K562 (cell line): Measurements from ENCODE around the gene C10orf105. TPM values are rescaled to one million over a fixed set of nuclear protein-coding genes. Genes with fewer than 3 reads are reported as not detected.
A peak's percentile ranks its signal among the peaks of the same experiment; 100 is the strongest.

Experiments
- BCOR ChIP-seq: fragments of 450-650 bp; IDR thresholded peaks from 2 replicates; pipeline ENCODE4 v1.6.1; 2016
- DMBX1 ChIP-seq: fragments of 250-450 bp; sonication (Bioruptor Pico); IDR thresholded peaks from 2 replicates; pipeline ENCODE4 v1.8.0; 2022; ENCODE audit warnings: inconsistent platforms, mild to moderate bottlenecking, moderate library complexity, borderline replicate concordance
- EHMT2 ChIP-seq: fragments of 450-650 bp; IDR thresholded peaks from 2 replicates; pipeline ENCODE4 v1.6.1; 2018; ENCODE audit warnings: antibody characterized with exemption
- FOXA3 ChIP-seq, 2 experiments: fragments of 450-650 bp in 1 of 2; sonication (generic) in 1 of 2; formaldehyde crosslinking; IDR thresholded peaks in 1 of 2; conservative IDR thresholded peaks in 1 of 2; 2 replicates each; pipeline versions ENCODE4 v1.4.0 to v1.8.0; 2020 to 2022; ENCODE audit warnings: mild to moderate bottlenecking in 2 of 2, missing genetic modification reagents in 1 of 2
- HDAC1 ChIP-seq, 2 experiments: fragments of 450-650 bp; IDR thresholded peaks; 2 replicates each; pipeline ENCODE4 v1.6.1; 2016 to 2017; ENCODE audit warnings: inconsistent platforms in 1 of 2, mild to moderate bottlenecking in 1 of 2, moderate library complexity in 1 of 2
- MEIS2 ChIP-seq: fragments of 450-650 bp; IDR thresholded peaks from 2 replicates; pipeline ENCODE4 v1.6.1; 2014; ENCODE audit warnings: mild to moderate bottlenecking; ENCODE audit not compliant: partially characterized antibody
- NCOA6 ChIP-seq: fragments of 450-650 bp; IDR thresholded peaks from 2 replicates; pipeline ENCODE4 v1.6.1; 2017; ENCODE audit warnings: mild to moderate bottlenecking
- NCOR1 ChIP-seq: fragments of 450-650 bp; IDR thresholded peaks from 2 replicates; pipeline ENCODE4 v1.6.1; 2016; ENCODE audit warnings: mild to moderate bottlenecking, moderate library complexity
- NR0B1 ChIP-seq: fragments of 450-650 bp; IDR thresholded peaks from one replicate; pipeline ENCODE4 v1.6.1; 2018; ENCODE audit warnings: mild to moderate bottlenecking, moderate library complexity; ENCODE audit not compliant: partially characterized antibody
- TRIM25 ChIP-seq: fragments of 450-650 bp; IDR thresholded peaks from 2 replicates; pipeline ENCODE4 v1.7.0; 2016; ENCODE audit warnings: borderline replicate concordance
- USF1 ChIP-seq: sonication (generic); formaldehyde crosslinking; IDR thresholded peaks from 2 replicates; pipeline ENCODE4 v1.9.0; 2022; ENCODE audit warnings: mild to moderate bottlenecking, missing genetic modification reagents
- ZFP1 ChIP-seq: fragments of 450-650 bp; formaldehyde crosslinking; IDR thresholded peaks from 2 replicates; pipeline ENCODE4 v1.4.0; 2020; ENCODE audit warnings: mild to moderate bottlenecking, mixed read lengths
- ZFPM2 ChIP-seq: fragments of 250-450 bp; sonication (Bioruptor Pico); IDR thresholded peaks from 2 replicates; pipeline ENCODE4 v1.5.1; 2022; ENCODE audit warnings: mild to moderate bottlenecking
- ZNF23 ChIP-seq: fragments of 250-450 bp; sonication (Bioruptor Pico); IDR thresholded peaks from 2 replicates; pipeline ENCODE4 v1.4.0; 2020; ENCODE audit warnings: mild to moderate bottlenecking
- ZNF239 ChIP-seq: fragments of 250-450 bp; sonication (Bioruptor Pico); IDR thresholded peaks from 2 replicates; pipeline ENCODE4 v1.4.0; 2020; ENCODE audit warnings: mild to moderate bottlenecking
- ZNF57 ChIP-seq: fragments of 450-650 bp; formaldehyde crosslinking; IDR thresholded peaks from 2 replicates; pipeline ENCODE4 v1.4.0; 2020; ENCODE audit warnings: mild to moderate bottlenecking, moderate library complexity
- polyA plus RNA-seq, 8 experiments: library from polyadenylated mRNA; depleted of rRNA in 4 of 8; stranded (reverse) in 5 of 8; unstranded in 3 of 8; fragments of >200 nt; fragmentation: Nextera tagmentation in 2 of 8; fragmentation: Illumina TruSeq in 1 of 8; extraction: Ambion mirVana in 2 of 8; extraction: Trizol in 1 of 8; gene quantifications; 2 replicates each; pipeline versions ENCODE4 v1.2.1 to v1.2.3, GENCODE V29; 2011 to 2014; ENCODE audit warnings: inconsistent platforms in 1 of 8, missing spikeins in 1 of 8
- total RNA-seq, 7 experiments: library from RNA; depleted of rRNA in 6 of 7; stranded (reverse); fragments of >200 nt in 6 of 7; fragmentation: Illumina TruSeq in 2 of 7; extraction: Trizol in 2 of 7; gene quantifications; 2 replicates each; pipeline versions ENCODE4 v1.2.1 to v1.2.3, GENCODE V29; 2011 to 2021; ENCODE audit warnings: low replicate concordance in 1 of 7

The C10orf105 gene
- total and polyA plus RNA-seq, 9 of the 15 experiments (the other 6 are each of a cell fraction or from before 2014, with no cell fraction given): 0.03 to 0.25 (median 0.04) TPM; not detected in 3

GRCh38 chr10:71727738-71728737, 8.5 kb upstream of the C10orf105 start (continued):
- TF ChIP-seq ZNF23 (CRISPR knock-in tag) (no peak), NCOA6 (no peak), TRIM25 (no peak), MEIS2 (peak; percentile 30), BCOR (peak; percentile 89), USF1 (CRISPR knock-in tag) (peak; percentile 24; the same call in 1 of the 2 replicates), FOXA3 (CRISPR knock-in tag; conservative IDR thresholded peaks at IDR 0.05 in 1 of 2, IDR thresholded peaks at IDR 0.05 in 1 of 2) (no peak), EHMT2 (no peak), ZFP1 (CRISPR knock-in tag) (no peak), NCOR1 (no peak), NR0B1 (no peak), ZNF57 (CRISPR knock-in tag) (0 out of 2 replicates have a peak, but pooled peaks have one; percentile 8), ZNF239 (CRISPR knock-in tag) (no peak), HDAC1 (IDR thresholded peaks at IDR 0.05) (no peak; a peak in 1 of 4 replicates), DMBX1 (CRISPR knock-in tag) (no peak), ZFPM2 (no peak)
